ENCODE results near the gene MAGI1. TPM values are rescaled to one million over a fixed set of nuclear protein-coding genes. Genes with fewer than 3 reads are reported as not detected.

Gene MAGI1
- total RNA-seq, 4 donors from 2014 or later = 7.6 to 42.9 (median 37.0) TPM

DNA sequence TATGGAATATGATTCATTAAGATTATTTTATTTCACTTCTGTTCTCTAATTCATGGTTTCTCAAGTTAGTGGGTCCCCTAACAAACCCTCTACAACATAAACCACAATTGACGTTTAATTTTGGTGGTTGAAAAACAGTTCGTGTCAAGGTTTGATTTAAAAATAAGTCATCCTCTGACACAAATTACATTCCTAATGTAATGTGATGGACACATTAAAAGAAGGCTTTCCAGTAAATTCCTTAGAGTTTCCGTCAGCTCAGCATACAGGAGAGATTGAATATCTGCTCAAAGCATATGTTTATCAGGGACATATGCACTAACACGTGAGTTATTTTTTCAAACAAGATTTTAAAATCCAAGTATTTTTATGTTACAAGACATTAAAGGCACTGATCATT, 724.4 kb downstream of the MAGI1 start:
- Histone ChIP-seq H3K36me3 (no peaks in the 10 kb centered on the region), H3K27ac (no peak overlapping the region), H3K9me3 (no peaks in the 10 kb centered on the region), H3K4me1 (no peaks in the 10 kb centered on the region), H3K4me3 (no peak overlapping the region), H3K27me3 (no peaks in the 10 kb centered on the region)
- TF ChIP-seq POLR2A (IDR thresholded peaks at IDR 0.05) = no peak
- TF ChIP-seq, protein P1, sequence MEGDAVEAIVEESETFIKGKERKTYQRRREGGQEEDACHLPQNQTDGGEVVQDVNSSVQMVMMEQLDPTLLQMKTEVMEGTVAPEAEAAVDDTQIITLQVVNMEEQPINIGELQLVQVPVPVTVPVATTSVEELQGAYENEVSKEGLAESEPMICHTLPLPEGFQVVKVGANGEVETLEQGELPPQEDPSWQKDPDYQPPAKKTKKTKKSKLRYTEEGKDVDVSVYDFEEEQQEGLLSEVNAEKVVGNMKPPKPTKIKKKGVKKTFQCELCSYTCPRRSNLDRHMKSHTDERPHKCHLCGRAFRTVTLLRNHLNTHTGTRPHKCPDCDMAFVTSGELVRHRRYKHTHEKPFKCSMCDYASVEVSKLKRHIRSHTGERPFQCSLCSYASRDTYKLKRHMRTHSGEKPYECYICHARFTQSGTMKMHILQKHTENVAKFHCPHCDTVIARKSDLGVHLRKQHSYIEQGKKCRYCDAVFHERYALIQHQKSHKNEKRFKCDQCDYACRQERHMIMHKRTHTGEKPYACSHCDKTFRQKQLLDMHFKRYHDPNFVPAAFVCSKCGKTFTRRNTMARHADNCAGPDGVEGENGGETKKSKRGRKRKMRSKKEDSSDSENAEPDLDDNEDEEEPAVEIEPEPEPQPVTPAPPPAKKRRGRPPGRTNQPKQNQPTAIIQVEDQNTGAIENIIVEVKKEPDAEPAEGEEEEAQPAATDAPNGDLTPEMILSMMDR (IDR thresholded peaks at IDR 0.05) = no peak
- intact Hi-C loops (cut with DNase I; ENCODE audit: low total_unique reads) = no loop called here
- no peak for DNase-seq

DNA sequence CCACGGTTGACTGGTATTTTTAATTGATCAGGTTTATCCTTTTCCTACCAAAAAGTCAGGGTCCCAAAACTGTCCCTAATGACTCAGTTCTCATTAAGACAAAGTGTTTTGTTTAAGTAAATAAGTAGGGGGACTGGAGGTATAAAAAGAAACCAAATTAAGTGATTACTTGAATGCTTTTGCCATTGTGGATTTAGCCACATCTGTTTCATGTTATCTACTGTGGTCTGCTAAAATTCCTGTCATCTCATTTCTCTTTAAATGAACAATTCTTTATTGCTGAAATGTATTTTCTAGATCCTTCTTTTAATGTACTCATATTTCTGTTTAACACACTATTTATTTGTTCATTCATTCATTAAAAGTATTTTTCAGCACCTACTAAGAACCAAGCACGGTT, 725.1 kb downstream of the MAGI1 start:
- intact Hi-C loops (cut with DNase I; ENCODE audit: low total_unique reads) = no loop called here
- H3K9me3 ChIP-seq = no peaks in the 10 kb centered on the region
- no peaks in the 10 kb centered on the region for H3K27me3 ChIP-seq
- no peaks in the 10 kb centered on the region for H3K36me3 ChIP-seq
- no peaks in the 10 kb centered on the region for H3K4me1 ChIP-seq
- TF ChIP-seq POLR2A (IDR thresholded peaks at IDR 0.05) = no peak
- TF ChIP-seq, protein P1 (IDR thresholded peaks at IDR 0.05) = no peak
- DNase-seq = no peak
- no peak overlapping the region for H3K4me3 ChIP-seq
- no peak overlapping the region for H3K27ac ChIP-seq

DNA sequence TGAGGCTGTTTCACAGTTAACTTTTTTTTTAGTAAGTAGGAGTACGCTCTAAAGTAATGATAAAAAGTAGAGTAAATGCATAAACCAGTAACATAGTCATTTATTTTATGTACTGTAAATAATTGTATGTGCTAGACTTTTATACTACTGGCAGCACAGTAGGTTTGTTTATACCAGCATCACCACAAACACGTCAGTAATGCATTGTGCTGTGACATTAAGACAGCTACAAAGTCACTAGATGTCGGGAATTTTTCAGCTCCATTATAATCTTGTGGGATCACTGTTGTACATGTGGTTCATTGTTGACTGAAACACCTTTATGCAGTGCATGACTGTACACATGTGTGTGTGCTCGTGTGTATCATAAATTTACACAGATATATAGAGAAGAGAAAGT, 732.9 kb downstream of the MAGI1 start:
- H3K27ac ChIP-seq = no peak overlapping the region
- no peak for DNase-seq
- TF ChIP-seq, protein P1 (IDR thresholded peaks at IDR 0.05) = no peak
- TF ChIP-seq POLR2A (IDR thresholded peaks at IDR 0.05) = no peak
- H3K4me3 ChIP-seq = no peak overlapping the region
- intact Hi-C loops (cut with DNase I; ENCODE audit: low total_unique reads) = no loop called here
- no peaks in the 10 kb centered on the region for H3K27me3 ChIP-seq
- no peaks in the 10 kb centered on the region for H3K4me1 ChIP-seq
- no peaks in the 10 kb centered on the region for H3K36me3 ChIP-seq
- H3K9me3 ChIP-seq = no peaks in the 10 kb centered on the region

Small RNA genes lying within 50 kb of the gene (small RNA-seq; reads per million reads assigned to genes)
- gene RF00019 = not detected

Other genes starting within 250 kb of the MAGI1 start
- 10 to 100 TPM; 10.6 to 24.9 (median 17.8) TPM for gene SLC25A26, start 182.1 kb upstream of the MAGI1 start, total RNA-seq

Data from uterus (tissue), 4 donors.